Chondrocyte (in vitro differentiated cells): ENCODE data around the gene ZFP37. TPM values are rescaled to one million over a fixed set of nuclear protein-coding genes. Genes with fewer than 3 reads are reported as not detected.
"Not testable (repeated sequence)": the region's sequence is repeated elsewhere in the genome, so short reads cannot be mapped to it uniquely, and the experiment has no call there.

Experiments
- DNase-seq: peaks from one replicate; pipeline ENCODE4 v3.0.0; 2021; ENCODE audit warnings: mixed read lengths, low spot score
- H3K27ac Mint-ChIP-seq: one replicate; pipeline ENCODE4 v1.8.0; 2021; ENCODE audit warnings: mild to moderate bottlenecking, moderate library complexity, mixed read lengths; ENCODE audit not compliant: unreplicated experiment
- H3K27me3 Mint-ChIP-seq: 2 replicates; pipeline ENCODE4 v1.8.0; 2021; ENCODE audit warnings: low read depth, mixed read lengths
- H3K36me3 Mint-ChIP-seq: 2 replicates; pipeline ENCODE4 v1.8.0; 2021; ENCODE audit warnings: low read depth, mixed read lengths
- H3K4me1 Mint-ChIP-seq: 2 replicates; pipeline ENCODE4 v1.8.0; 2021; ENCODE audit warnings: low read depth, mild to moderate bottlenecking, mixed read lengths
- H3K4me3 Mint-ChIP-seq: one replicate; pipeline ENCODE4 v1.8.0; 2021; ENCODE audit warnings: mild to moderate bottlenecking, moderate library complexity, mixed read lengths; ENCODE audit not compliant: unreplicated experiment
- H3K9me3 Mint-ChIP-seq: 2 replicates; pipeline ENCODE4 v1.8.0; 2021; ENCODE audit warnings: low read depth, mixed read lengths
- long read RNA-seq: library from polyadenylated mRNA; stranded (forward); transcript quantifications from one replicate; pipeline ENCODE4 v2.0.0, GENCODE V29; 2021
- total RNA-seq: library from RNA; stranded (reverse); gene quantifications from 3 replicates; pipeline ENCODE4 v1.2.1, GENCODE V29; 2021
- TF ChIP-seq, protein P1 (sequence below): fragments of 200-600 bp; sonication (generic); IDR thresholded peaks from 2 replicates; pipeline ENCODE4 v1.5.0; 2021; ENCODE audit warnings: antibody characterized with exemption, mild to moderate bottlenecking, moderate library complexity

ZFP37 gene
- total RNA-seq, result 3.3 to 4.3 TPM (median 3.6 TPM) in 3 replicates
- long read RNA-seq, full-length matches to known transcripts, result 3 of 4 reads
- long read RNA-seq, partial matches to known transcripts, result 0 of 4 reads
- long read RNA-seq, other reads (novel, unspliced or antisense), result 1 of 4 reads

GRCh38 chr9:113056191-113057106 lies at the start of gene ZFP37:
ZFP37 (minus strand) TSS chr9:113056724; CDS start chr9:113056688, 36 bp downstream.
- DNase-seq, result peak; percentile 97
- Mint-ChIP-seq H3K27me3 (no peaks in the 10 kb centered on the region), H3K9me3 (peaks cover 7% of the 10 kb centered on the region), H3K27ac (no peak within 1 kb of the TSS), H3K4me1 (no peaks in the 10 kb centered on the region), H3K36me3 (peaks cover 2% of the 10 kb centered on the region), H3K4me3 (no peak within 1 kb of the TSS)
- TF ChIP-seq, protein P1, sequence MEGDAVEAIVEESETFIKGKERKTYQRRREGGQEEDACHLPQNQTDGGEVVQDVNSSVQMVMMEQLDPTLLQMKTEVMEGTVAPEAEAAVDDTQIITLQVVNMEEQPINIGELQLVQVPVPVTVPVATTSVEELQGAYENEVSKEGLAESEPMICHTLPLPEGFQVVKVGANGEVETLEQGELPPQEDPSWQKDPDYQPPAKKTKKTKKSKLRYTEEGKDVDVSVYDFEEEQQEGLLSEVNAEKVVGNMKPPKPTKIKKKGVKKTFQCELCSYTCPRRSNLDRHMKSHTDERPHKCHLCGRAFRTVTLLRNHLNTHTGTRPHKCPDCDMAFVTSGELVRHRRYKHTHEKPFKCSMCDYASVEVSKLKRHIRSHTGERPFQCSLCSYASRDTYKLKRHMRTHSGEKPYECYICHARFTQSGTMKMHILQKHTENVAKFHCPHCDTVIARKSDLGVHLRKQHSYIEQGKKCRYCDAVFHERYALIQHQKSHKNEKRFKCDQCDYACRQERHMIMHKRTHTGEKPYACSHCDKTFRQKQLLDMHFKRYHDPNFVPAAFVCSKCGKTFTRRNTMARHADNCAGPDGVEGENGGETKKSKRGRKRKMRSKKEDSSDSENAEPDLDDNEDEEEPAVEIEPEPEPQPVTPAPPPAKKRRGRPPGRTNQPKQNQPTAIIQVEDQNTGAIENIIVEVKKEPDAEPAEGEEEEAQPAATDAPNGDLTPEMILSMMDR, result no peak

GRCh38 chr9:113105345-113105744 lies 48.8 kb upstream of the ZFP37 start:
- H3K36me3 Mint-ChIP-seq, H3K27ac Mint-ChIP-seq, H3K4me1 Mint-ChIP-seq, H3K27me3 Mint-ChIP-seq, H3K9me3 Mint-ChIP-seq, DNase-seq, H3K4me3 Mint-ChIP-seq: not testable (repeated sequence)

DNA sequence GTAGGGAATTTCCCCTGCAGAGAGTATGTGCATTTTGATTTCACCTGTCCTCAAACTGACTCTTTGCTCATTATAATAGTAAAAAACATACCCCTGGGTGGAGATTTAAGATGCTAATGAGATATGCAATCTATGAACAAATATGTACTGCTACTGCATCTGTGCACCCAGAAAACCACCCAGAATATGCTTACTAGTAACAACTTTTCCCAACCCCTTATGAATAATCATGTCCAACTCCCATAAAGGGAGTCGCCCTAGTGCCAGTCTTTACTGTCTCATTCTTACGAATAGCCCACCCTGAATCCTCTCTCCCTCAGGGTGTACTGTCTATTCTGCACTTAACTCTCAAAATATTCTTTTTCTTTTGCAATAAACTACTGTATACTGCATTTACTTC lies 39.0 kb upstream of the ZFP37 start:
- no peak for DNase-seq
- no peaks in the 10 kb centered on the region for H3K9me3 Mint-ChIP-seq
- no peak overlapping the region for H3K4me3 Mint-ChIP-seq
- TF ChIP-seq, protein P1, result no peak
- H3K36me3 Mint-ChIP-seq, result no peaks in the 10 kb centered on the region
- no peak overlapping the region for H3K27ac Mint-ChIP-seq
- peaks cover 38% of the 10 kb centered on the region for H3K27me3 Mint-ChIP-seq
- H3K4me1 Mint-ChIP-seq, result no peaks in the 10 kb centered on the region

GRCh38 chr9:113089924-113090323 lies 33.4 kb upstream of the ZFP37 start:
- not testable (repeated sequence) for DNase-seq
- H3K27me3 Mint-ChIP-seq, result peaks cover 14% of the 10 kb centered on the region

GRCh38 chr9:113089143-113089505 lies 32.6 kb upstream of the ZFP37 start:
- not testable (repeated sequence) for H3K4me3 Mint-ChIP-seq, H3K27ac Mint-ChIP-seq, H3K4me1 Mint-ChIP-seq, DNase-seq, H3K36me3 Mint-ChIP-seq, H3K9me3 Mint-ChIP-seq
- H3K27me3 Mint-ChIP-seq, result peaks cover 13% of the 10 kb centered on the region

More at GRCh38 chr9:113089924-113090323, 33.4 kb upstream of the ZFP37 start:
- H3K4me3 Mint-ChIP-seq, H3K4me1 Mint-ChIP-seq, H3K36me3 Mint-ChIP-seq, H3K9me3 Mint-ChIP-seq, H3K27ac Mint-ChIP-seq: not testable (repeated sequence)

DNA sequence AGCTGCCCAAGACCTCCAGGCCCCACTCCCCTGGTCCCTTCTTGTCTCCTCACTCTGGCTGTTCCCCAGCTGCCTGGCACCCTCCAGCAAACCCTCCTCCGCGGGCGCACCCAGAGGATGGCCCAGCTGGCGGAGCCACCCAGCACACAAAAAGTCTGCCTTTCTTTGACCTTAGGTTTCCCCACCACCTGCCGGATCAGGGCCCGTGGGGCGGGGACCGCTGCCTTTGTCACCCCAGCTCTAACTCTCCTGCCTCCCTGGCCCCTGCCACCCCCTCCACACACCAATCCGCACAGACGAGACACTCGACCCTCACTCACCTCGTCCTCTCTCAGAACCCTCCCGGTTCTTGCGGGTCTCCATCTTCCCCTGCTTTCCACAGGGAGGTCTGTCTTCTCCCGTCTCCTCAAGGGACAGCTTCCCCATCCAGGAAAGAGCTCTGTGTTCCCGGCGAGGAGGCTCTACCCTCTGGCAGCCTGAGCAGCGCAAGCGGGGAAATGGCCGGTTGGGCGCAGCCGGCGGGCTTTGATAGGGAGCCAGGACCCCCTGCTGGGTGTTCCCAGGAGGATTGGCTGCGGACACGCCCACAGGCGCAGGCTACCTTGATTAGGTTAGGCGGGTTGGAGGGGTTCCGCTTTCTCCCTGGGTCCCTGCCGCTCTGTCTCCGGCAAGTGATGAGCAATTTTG lies 32.1 kb upstream of the ZFP37 start:
- not testable (repeated sequence) for H3K4me1 Mint-ChIP-seq, DNase-seq, H3K27me3 Mint-ChIP-seq, H3K27ac Mint-ChIP-seq, H3K9me3 Mint-ChIP-seq, H3K36me3 Mint-ChIP-seq, H3K4me3 Mint-ChIP-seq

DNA sequence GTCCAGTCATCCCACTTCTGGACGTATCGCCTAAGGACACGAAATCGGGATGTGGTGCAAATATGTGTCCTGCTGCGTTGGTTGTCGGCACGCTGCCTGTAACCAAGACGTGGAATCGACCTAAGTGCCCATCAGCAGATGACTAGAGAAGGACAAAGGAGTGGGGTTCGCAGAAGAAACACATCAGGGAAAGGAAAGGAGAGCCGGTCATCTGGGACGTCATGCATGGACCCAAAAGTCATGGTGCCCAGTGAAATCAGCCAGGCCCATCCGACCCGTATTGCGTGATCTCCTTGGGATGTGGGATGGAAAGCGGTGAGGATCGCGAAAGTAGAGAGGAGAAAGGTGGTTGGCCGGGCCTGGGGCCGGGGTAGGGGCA lies 6.4 kb upstream of the ZFP37 start:
- not testable (repeated sequence) for H3K4me1 Mint-ChIP-seq, H3K4me3 Mint-ChIP-seq
- peak; percentile 94 for DNase-seq

GRCh38 chr9:113062256-113062931 lies 5.9 kb upstream of the ZFP37 start:
- H3K36me3 Mint-ChIP-seq, H3K4me3 Mint-ChIP-seq, H3K27ac Mint-ChIP-seq, H3K4me1 Mint-ChIP-seq, H3K9me3 Mint-ChIP-seq, H3K27me3 Mint-ChIP-seq: not testable (repeated sequence)
- peak; percentile 93 for DNase-seq

More for the DNA sequence above, 6.4 kb upstream of the ZFP37 start:
- not testable (repeated sequence) for H3K27ac Mint-ChIP-seq, H3K9me3 Mint-ChIP-seq, H3K27me3 Mint-ChIP-seq, H3K36me3 Mint-ChIP-seq

DNA sequence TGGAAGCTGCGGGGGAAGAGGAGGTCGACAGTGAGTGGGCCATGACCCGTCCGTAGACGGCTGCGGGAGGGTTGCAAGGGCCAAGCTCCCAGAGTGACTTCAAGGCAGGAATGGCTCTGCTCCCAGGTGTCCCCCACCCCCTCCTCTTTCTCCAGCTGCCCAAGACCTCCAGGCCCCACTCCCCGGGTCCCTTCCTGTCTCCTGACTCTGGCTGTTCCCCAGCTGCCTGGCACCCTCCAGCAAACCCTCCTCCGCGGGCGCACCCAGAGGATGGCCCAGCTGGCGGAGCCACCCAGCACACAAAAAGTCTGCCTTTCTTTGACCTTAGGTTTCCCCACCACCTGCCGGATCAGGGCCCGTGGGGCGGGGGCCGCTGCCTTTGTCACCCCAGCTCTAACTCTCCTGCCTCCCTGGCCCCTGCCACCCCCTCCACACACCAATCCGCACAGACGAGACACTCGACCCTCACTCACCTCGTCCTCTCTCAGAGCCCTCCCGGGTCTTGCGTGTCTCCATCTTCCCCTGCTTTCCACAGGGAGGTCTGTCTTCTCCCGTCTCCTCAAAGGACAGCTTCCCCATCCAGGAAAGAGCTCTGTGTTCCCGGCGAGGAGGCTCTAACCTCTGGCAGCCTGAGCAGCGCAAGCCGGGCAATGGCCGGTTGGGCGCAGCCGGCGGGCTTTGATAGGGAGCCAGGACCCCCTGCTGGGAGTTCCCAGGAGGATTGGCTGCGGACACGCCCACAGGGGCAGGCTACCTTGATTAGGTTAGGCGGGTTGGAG lies 4.7 kb upstream of the ZFP37 start:
- H3K9me3 Mint-ChIP-seq, H3K4me3 Mint-ChIP-seq, H3K36me3 Mint-ChIP-seq, H3K27ac Mint-ChIP-seq, H3K27me3 Mint-ChIP-seq, H3K4me1 Mint-ChIP-seq: not testable (repeated sequence)
- DNase-seq, result peak; percentile 97
